NCI-H82 treated with DMSO at 0.1 percent for 48 hours (cell line): ENCODE data around the gene KRTAP10-12.

Experiments
- DNase-seq: peaks from one replicate; lab custom pipeline; 2025; ENCODE audit not compliant: unreplicated experiment; lab: John Stamatoyannopoulos, UW

Gene KRTAP10-12

DNA sequence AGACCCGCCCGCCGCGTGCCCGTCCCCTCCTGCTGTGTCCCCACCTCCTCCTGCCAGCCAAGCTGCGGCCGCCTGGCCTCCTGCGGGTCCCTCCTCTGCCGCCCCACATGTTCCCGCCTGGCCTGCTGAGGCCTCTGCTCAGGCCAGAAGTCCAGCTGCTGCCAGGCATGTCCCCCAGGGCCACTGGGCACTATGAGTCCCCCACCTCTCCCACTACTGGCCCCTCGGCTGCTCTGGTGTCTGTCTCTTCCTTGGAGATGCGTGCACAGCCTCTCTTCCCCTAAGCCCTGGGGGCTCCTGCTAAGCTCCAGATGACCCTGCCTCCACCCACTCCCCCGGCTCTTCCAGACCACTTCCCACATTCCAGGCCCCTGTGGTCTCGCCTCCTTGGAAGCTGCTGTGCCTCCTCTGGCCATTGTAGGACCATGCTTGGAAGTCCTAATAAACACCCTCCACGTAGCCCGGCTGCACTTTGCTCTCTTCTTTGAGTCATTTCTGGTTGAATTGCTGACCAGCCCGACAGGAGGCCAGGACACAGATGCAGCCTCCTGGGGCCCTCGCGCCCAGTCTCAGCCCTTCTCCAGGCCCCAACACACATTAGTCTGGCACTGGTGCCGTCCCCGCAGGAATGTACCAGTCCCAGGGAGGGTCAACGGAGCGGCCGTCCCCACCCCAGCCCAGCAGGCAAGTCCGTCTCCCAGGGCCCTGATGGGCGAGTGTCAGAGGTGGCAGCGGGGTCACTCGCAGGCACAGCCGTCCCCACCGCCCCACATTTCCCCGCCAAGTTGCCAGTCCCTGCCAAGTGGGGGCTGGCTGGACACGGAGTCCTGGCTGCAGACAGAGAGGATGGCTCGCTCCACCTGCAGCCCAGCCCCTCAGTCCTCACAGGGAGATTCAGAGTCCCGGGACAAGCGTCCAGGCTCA lies 1.1 kb downstream of the KRTAP10-12 start:
- DNase-seq = no peak

DNA sequence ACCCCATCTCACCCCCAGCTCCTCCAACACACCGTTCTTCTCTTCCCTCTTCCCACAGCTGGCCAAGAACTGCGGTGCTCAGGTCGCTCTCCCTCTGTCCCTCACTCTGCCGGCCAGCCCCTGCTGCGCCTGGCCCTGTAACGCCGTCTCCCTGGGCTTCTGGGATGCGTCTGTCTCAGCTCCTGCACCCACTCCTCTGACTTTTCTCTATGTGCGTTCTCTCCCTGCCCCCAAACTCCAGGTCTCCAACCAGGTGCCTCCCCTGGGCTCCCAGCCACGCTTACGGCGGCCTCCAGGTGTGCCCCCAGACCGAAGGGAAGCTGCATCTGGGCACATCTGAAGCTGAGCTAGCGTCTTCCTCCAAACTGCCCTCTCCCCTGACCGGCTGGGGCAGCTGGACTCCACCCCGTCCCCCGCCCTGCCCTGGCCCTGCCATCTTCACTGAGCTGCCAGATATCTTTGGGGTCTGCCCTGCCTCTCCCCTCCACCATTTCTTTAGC lies 2.6 kb downstream of the KRTAP10-12 start:
- DNase-seq = no peak

DNA sequence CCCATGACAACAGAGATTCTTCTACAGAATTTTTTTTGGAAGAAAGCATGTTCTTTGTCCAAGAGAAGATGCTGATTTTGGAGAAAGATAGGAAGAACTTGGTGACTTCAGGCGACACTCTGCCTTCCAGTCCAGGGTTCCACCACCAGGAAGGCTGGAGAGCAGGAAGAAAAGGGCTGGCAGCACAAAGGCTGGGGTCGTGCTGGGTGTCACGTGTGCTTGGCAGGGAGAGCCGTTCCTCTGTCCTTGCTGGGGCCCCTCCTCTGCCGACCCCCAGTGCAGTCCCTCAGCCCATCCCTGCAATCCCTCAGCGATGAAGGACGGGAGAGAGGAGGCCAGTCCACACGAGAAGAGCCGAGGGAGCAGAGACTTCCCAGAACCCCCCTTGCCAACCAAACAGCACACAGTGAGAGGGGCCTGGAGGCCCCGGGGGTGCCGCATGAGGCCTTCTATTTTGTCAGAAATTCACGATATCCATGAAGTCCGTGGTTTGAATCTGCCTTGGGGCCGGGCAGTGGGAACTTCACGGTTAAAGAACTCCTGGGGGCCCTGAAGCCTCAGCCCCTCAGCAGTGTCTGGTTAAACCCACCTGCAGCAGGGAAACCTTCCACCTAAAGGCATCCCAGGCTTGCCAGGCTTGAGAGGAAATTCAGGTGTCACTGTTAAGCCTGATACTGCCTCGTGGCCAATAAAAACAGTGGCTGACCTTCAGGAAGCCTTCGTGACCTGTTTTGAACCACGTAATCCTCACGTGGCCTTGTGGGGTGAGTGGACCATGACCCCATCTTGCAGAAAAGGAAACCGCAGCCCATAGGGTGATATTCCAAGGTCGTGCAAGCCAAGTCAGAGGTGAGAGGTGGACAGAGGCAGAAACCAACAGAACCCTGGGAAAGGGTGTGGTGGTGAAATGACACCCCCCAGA lies 3.4 kb downstream of the KRTAP10-12 start:
- no peak for DNase-seq

GRCh38 chr21:44701023-44701400 lies 4.0 kb downstream of the KRTAP10-12 start:
- no peak for DNase-seq

DNA sequence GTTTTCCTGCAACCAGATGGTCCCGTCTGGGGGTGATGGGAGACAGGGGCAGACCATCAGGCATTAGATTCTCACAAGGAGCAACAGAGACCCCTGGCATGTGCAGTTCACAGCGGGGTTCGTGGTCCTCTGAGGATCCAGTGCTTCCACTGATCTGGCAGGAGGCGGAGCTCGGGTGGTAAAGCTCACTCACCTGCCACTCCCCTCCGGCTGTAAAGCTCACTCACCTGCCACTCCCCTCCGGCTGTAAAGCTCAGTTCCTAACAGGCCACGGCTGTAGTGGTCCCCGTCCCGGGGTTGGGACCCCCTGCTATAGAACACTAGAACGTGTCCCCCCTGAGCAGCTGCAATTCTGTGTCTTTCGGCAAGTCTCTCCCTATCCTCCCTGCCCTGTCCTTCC lies 4.6 kb downstream of the KRTAP10-12 start:
- DNase-seq = no peak

GRCh38 chr21:44702111-44702972 lies 5.4 kb downstream of the KRTAP10-12 start:
- no peak for DNase-seq

- DNase-seq = no peak
These were observed 6.2 kb downstream of the KRTAP10-12 start for GRCh38 chr21:44702973-44703730.

GRCh38 chr21:44703731-44704635 lies 7.0 kb downstream of the KRTAP10-12 start:
- no peak for DNase-seq

DNA sequence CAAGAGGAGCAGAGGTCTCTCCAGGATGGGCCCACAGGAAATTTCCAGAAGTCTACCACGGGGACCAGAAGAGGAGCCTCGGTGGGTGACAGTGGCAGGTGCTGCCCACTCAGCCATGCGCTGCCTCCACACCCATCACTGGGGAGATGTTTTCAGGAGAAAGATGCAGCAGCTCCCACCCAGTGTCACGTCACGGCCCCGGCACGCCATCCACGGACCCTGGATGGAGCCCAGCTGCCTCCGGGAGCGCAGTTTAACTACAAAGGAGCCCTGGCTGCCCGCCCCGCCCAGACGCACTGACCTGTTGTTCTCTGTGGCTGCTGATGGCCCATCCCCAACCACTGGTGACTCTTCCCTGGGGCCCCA lies 7.6 kb downstream of the KRTAP10-12 start:
- DNase-seq = no peak

DNA sequence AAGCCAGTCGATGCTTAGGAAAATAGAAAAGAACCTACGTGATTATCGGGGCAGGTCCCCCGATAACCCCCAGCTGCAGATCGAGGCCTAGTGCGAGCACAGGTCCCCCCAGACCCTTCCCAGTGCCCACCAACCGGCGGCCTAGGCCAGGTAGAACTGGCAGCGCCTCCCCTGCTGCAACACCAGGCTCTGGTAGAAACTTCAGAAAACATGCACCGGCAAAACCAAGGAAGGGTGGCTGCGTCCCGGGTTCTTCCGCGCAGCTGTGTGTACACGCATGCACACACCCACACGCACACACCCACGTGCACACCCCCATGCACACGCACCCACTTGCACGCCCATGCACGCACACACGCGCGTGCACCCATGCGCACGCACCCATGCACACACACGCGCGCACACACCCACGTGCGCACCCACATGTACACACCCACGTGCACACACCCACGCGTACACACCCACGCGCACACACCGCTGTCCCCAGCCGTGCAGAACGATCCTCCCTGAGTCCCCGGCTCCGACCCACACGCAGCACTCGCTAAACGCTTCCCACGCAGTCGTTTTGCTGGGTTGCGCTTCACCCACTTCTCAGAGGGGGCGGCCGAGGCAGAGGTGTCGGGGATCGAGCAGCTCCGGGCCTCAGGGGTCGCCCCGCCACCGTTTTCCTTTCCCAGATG lies 9.2 kb downstream of the KRTAP10-12 start:
- no peak for DNase-seq

GRCh38 chr21:44706706-44707581 lies 10.0 kb downstream of the KRTAP10-12 start:
- DNase-seq = no peak

DNA sequence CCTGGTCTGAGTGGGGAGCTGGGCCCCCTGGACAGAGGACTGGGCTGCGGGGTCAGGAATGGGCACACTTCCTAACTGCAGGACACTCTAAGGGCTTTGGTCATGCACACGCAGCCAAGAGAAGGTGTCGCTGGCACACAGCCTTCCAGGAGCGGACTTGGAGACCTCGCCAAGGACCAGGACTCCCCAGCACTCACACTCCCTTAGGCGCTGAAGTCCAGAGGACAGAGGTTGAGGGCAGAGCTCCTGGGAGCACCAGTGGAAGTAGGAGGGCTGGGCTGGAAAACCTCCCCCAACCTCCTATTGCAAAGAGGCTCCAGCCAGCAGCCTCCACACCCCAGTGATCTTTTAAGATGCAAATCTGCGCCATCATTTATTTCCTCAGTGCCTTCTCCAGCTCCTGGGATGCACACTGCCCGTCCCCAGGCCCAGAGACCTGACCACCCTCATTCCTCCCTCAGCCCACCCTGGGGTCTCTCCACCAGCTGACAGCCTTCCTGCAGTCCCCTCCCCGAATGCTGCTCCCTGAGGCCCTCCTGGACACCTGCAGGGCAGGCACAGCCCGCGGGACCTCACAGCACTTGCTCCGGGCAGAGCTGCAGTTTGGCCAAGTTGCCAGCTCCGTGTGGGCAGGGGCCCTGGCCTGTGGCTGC lies 11.4 kb downstream of the KRTAP10-12 start:
- DNase-seq = no peak

- DNase-seq = no peak
These were observed 12.0 kb downstream of the KRTAP10-12 start for GRCh38 chr21:44708866-44709425.

DNA sequence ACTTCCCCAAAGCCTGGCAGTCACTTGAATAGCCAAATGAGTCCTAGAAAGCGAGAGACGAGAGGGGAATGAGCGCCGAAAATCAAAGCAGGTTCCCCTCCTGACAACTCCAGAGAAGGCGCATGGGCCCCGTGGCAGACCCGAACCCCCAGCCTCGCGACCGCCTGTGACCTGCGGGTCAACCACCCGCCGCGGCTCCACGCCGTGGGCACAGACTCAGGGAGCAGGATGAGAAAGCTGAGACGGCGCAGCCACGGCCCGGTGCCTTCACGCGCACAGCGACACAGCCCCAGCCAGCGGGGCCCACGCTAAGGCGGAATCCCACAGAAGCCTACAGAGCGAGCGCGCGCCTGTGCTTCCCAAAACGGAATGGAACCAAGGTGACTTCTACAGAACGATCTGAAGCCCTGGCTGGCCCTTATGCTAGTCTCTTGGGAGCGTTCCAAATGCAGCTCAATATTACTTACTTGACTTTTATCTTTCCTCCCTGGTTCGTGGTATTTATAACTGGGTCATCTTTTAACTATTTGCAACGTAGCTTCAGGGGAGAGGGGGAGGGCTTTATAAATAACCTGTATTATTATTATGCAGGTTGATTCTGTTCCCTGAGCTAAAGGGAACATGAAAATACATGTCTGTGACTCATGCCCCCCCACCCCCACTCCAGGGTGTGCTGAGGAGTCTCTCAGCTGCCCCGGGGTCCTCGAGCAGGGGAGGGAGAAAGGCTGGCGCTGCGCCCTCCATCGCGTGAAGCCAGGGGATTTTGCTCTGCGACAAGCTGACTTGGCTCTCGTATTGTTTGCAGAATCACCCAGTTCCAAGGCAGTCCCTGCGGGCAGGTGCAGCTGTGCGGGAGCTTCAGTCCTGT lies 12.7 kb downstream of the KRTAP10-12 start:
- no peak for DNase-seq

- no peak for DNase-seq
These were observed 13.3 kb downstream of the KRTAP10-12 start for GRCh38 chr21:44710294-44710665.
